ENCODE data around the gene WDFY2.

Gene WDFY2

DNA sequence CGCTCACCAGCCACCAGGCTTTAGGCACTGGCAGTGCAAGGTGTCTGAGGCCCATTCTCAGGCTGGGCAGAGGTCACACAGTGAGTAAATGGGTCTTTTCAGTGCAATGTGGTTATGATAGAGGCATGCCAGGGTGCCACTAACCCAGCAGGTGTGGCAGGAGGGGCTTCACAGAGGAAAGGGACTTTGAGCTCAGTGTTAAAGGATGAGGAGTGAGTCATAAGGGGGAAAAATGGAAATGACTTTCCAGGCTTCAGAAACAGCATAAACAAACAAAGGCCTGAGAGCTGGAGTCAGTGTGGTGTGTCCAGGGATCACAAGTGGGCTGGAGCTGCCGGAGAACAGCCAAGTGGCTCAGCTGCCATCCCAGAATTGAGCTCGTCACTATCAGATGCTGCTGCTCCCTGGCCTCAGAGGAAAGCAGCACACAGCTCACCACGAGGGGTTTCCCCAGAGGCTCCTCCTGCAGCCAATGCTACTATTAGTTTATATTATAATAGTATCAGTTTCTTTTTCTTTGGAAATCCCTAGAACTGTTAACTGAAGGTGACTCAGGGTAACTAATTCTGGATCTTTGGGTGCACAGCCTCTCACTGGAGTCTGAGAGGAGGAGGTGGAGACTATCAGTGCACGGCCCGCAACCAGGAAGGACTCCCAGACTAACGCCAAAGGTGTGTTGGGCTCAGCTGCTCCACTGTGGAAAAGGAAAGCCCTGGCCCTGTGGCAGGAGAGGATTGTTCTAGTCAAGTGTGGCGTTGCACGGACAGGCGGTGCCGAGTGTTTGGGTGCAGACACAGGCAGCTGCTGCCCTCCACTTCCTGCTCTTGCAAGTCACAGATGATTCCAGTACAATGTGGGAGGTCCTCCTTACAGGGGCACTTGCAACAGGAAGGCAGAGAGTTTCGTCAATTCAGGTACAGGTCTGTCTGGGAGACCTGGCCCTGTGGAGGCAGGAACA lies 180.2 kb downstream of the WDFY2 start:
- TF ChIP-seq, protein P1, sequence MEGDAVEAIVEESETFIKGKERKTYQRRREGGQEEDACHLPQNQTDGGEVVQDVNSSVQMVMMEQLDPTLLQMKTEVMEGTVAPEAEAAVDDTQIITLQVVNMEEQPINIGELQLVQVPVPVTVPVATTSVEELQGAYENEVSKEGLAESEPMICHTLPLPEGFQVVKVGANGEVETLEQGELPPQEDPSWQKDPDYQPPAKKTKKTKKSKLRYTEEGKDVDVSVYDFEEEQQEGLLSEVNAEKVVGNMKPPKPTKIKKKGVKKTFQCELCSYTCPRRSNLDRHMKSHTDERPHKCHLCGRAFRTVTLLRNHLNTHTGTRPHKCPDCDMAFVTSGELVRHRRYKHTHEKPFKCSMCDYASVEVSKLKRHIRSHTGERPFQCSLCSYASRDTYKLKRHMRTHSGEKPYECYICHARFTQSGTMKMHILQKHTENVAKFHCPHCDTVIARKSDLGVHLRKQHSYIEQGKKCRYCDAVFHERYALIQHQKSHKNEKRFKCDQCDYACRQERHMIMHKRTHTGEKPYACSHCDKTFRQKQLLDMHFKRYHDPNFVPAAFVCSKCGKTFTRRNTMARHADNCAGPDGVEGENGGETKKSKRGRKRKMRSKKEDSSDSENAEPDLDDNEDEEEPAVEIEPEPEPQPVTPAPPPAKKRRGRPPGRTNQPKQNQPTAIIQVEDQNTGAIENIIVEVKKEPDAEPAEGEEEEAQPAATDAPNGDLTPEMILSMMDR (IDR thresholded peaks at IDR 0.05; ENCODE audit: low read depth, low read length): no peak
- H3K4me3 ChIP-seq (ENCODE audit: low read depth, low read length): peak overlapping the region; percentile 33

DNA sequence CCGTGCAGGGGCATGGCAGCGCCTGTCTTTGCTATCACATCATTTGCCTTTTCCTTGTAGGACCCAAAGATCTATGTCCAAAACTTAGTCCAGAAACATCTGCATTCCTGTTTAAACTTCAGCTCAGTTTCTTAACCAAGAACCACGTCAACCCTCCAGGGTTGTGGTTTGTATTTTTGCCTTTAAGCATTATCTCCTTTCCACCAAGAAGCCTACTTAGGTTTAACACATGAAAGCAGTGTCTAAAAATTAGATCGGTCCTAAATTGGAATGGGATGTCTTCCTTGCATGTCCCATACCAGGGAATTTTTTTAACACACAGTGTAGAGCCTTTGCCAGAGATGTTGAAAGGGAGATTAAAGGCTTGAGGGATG lies 180.9 kb downstream of the WDFY2 start:
- TF ChIP-seq, protein P1 (IDR thresholded peaks at IDR 0.05; ENCODE audit: low read depth, low read length): no peak
- H3K4me3 ChIP-seq (ENCODE audit: low read depth, low read length): peak overlapping the region; percentile 33

DNA sequence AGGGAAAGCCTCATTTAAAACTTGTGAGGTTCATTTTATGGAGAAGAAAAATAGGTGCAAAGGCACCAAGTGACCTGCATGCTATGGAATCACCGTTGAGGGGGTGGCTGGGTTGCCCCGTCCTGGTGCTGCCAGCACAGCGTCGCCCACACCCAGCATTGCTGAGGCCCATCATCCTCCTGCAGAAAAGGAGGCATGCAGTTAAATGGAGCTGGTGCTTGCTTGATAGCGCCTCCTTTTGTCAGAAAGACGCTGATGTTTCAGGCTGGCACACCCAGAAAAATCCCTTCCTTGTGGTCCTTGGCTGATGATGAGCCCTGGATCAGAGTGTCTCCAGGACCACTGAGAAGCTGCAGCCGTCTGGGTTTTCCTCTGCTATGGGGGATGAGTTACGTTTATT lies 182.8 kb downstream of the WDFY2 start:
- TF ChIP-seq, protein P1 (IDR thresholded peaks at IDR 0.05; ENCODE audit: low read depth, low read length): no peak
- H3K4me3 ChIP-seq (ENCODE audit: low read depth, low read length): no peak overlapping the region

DNA sequence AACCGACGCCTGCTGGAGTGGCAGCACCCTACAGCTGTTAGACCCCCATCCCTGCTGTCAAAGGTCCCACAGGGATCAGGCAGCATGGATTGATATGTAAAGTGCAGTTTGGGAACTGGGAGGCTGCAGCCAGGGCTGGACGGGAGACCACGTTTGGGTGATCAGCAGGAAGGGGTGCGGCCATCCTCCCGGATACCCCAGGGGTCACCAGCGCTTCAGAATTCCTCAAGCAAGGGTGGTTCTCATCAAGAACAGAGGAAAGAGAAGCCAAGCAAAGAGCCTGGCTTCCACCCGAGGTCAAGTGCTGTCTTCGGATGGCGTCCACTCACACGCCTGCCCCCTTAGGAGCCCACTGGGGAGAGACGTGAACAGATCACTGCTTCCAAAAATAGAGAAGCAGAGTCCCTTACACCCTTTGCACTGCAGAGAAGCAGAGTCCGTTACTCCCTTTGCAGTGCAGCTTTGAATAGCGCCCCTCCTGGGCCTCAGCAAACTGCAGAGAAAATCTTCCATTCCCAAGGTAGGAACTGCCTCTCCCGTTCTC lies 184.2 kb downstream of the WDFY2 start:
- no peak overlapping the region for H3K4me3 ChIP-seq (ENCODE audit: low read depth, low read length)

DNA sequence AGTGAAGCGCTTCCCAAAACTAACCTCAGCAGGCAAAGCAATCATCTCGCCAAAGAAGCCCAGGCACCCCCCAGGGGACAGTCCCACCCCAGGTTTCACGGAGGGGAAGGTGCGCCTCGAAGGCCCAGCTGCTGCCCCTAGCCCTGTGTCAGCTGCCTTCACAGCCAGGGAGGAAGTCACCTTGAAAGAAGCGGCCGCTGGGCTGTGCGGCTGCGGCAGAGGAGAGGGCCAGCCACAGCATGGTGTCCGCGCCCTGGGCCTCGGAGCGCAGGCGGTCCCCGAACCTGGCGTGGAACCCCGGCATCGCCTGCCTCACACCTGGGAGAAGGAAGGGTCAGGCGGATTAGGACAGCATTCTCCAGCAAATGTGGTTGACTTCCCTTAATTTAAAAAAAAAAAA lies 184.7 kb downstream of the WDFY2 start:
- no peak overlapping the region for H3K4me3 ChIP-seq (ENCODE audit: low read depth, low read length)
- TF ChIP-seq, protein P1 (IDR thresholded peaks at IDR 0.05; ENCODE audit: low read depth, low read length): no peak

More for the DNA sequence above, 184.2 kb downstream of the WDFY2 start:
- TF ChIP-seq, protein P1 (IDR thresholded peaks at IDR 0.05; ENCODE audit: low read depth, low read length): no peak

DNA sequence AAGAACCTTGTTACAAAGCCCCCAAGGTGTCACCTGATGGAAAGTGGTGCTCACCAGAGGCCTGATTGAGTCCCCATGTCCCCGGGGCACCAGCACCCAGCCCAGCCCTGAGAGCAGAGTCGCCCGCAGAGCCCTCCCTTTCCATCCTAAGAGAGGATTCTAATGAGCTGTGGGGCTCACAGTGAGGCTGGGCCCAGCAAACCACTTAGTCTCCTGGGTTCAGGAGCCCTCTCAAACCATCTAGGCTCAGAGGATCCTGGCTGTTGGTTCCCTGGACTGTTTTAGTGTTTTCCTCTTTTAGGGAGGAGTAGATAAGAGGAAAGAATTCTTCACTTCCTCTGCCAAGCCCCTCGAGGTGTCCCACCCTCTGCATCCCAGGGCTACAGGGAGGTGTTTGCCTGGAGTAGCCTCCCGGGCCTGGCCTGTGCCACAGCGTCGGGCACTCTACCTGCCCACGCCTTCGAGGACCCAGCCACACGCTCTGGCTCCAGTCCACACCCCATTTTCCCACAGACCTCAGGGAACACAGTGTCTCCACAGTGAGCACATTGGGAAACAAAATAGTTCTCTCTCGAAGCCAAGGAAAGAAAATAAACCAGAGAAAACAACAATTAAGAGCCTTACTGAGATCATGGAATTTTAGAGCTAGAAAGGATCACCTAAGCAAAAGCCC lies 185.3 kb downstream of the WDFY2 start:
- TF ChIP-seq, protein P1 (IDR thresholded peaks at IDR 0.05; ENCODE audit: low read depth, low read length): no peak
- H3K4me3 ChIP-seq (ENCODE audit: low read depth, low read length): no peak overlapping the region

DNA sequence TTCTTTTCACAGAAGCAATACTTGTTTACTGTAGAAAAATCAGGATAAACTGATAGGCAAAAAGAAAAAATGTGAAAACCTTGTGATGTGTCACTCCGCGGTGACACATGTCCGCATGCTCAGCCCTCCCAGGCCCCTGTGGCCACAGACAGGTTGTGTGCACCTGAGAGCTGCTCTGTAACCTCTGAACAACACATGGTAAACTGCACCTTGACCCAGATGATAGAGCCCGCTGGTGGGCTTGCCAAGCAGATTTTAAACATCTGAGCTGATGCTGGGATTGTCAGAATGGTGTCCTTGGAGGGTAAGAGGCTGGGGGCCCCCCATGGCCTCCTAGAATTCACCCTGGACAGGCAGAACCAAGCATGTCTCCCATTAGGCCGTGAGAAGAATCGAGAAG lies 185.9 kb downstream of the WDFY2 start:
- TF ChIP-seq, protein P1 (IDR thresholded peaks at IDR 0.05; ENCODE audit: low read depth, low read length): no peak
- H3K4me3 ChIP-seq (ENCODE audit: low read depth, low read length): no peak overlapping the region
